HG02759 (cell line): Measurements from ENCODE around the gene GHRHR.

Experiments used
- ATAC-seq: cut with Tn5 transposase; IDR thresholded peaks from one replicate; pipeline ENCODE4 v1.9.1; 2021; ENCODE audit warnings: mild to moderate bottlenecking, moderate library complexity; ENCODE audit not compliant: unreplicated experiment

The GHRHR gene

DNA sequence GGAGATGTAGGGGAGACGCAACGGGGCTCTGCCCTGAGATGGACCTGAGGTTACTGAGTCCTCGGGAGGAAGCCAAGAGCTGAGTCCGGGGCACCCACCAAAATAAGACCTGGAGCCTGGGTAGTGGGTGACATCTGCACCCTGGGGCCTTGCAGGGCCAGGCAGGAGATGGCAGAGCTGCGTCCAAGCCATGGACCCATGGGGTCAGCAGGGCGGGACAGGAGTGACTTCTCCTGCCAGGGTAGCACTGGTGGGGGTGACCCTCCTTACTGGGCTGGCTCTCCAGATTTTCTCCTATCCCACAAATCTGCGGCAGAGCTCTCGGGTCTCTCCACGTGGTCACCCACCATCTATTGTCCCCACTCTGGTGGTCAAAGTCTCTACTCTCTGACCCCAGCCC is 2.1 kb downstream of the GHRHR start:
- ATAC-seq: no peak

GRCh38 chr7:30968294-30968693 is 4.5 kb downstream of the GHRHR start:
- peak; percentile 44 for ATAC-seq

DNA sequence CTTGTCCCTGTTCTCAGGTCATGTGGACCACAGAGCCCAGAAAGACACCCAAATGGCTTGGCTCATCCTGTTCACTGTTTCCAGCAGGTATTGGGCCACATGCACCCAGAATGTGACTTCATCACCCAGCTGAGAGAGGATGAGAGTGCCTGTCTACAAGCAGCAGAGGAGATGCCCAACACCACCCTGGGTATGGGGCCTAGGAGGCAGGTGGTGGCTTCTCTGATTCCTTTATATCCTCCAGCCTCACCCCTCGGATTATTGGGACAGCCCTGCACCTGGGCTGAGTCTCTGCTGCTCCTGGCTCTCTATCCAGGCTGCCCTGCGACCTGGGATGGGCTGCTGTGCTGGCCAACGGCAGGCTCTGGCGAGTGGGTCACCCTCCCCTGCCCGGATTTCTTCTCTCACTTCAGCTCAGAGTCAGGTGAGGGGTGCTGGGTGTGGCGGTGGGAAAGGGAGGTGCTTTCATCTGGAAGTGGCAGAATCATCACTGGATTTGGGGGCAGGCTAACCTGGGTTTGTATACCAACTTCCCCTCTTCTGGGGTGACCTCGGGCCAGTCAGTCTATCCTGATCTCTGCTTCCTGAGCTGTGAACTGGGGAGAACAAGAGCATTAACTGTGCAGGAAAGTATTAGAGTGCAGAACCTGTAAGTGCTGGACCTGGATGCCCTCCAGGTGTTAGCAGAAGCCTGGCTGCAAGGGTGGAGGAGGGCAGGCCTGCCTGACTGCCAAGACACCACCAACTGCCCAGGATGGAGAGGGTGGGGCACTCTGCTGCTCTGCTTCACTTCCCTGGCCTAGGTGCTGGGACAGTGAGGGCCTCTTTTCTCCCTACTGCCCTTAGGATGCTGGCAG is 5.2 kb downstream of the GHRHR start:
- ATAC-seq: peak; percentile 20

- ATAC-seq: no peak
Measured at GRCh38 chr7:30969604-30969970, 5.8 kb downstream of the GHRHR start.

GRCh38 chr7:30970074-30970473 is 6.3 kb downstream of the GHRHR start:
- ATAC-seq: no peak

DNA sequence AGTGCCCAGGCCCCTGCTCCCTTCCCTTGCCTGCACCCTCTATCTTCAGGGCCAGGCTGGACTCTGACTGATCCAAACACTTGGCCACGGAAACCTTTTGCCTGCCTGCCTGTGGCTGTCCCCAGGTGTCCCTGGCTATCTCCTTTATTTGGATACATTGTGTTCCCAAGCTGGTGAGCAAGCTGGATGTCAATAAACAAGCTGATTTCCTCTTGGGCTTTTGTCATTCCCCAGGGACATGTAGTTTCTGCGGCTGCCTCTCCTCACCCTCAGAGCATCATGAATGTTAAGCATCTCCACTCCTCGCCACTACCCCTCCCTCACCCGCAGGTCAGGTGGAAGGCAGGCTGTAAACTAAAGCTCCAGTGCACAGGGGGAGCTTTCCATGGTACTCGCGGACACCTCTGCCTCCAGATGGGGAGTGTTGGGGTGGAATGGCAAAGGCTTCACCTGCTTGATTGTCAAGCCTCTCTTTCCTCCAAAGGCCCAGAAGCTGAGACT is 6.9 kb downstream of the GHRHR start:
- no peak for ATAC-seq

GRCh38 chr7:30971440-30971839 is 7.7 kb downstream of the GHRHR start:
- no peak for ATAC-seq

DNA sequence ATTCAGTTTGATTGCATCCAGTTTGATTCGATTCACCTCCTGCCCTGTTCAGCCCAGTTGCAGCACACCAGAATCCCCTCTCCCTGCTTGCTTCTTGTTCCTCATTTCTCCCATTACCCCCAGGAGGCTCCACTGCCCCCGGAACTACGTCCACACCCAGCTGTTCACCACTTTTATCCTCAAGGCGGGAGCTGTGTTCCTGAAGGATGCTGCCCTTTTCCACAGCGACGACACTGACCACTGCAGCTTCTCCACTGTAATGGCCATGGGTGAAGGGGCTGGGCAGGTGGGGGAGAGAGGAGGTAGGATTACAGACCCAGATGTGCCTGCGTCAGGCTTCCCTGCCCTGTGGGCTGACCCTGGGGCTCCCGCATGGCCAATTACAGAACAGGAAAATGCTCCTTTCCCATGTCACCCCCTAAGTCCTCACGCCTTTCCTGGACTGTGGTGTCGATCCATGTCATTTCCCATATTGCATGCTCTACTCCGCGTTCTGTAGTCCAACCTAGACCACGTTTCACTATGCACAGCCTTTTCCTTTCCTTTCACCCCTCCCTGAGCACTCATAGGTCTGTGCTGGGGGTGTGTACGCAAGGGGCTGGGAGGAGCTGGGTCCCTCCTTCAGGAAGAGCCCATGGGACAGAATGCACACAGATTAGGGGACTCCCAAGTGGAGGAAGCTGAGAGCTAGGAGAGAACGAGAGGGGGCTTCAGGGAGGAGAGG is 8.2 kb downstream of the GHRHR start:
- ATAC-seq: no peak

GRCh38 chr7:30973292-30973691 is 9.5 kb downstream of the GHRHR start:
- ATAC-seq: no peak

GRCh38 chr7:30973791-30974604 is 10.2 kb downstream of the GHRHR start:
- no peak for ATAC-seq

GRCh38 chr7:30974605-30975255 is 11.0 kb downstream of the GHRHR start:
- peak; percentile 95 for ATAC-seq

DNA sequence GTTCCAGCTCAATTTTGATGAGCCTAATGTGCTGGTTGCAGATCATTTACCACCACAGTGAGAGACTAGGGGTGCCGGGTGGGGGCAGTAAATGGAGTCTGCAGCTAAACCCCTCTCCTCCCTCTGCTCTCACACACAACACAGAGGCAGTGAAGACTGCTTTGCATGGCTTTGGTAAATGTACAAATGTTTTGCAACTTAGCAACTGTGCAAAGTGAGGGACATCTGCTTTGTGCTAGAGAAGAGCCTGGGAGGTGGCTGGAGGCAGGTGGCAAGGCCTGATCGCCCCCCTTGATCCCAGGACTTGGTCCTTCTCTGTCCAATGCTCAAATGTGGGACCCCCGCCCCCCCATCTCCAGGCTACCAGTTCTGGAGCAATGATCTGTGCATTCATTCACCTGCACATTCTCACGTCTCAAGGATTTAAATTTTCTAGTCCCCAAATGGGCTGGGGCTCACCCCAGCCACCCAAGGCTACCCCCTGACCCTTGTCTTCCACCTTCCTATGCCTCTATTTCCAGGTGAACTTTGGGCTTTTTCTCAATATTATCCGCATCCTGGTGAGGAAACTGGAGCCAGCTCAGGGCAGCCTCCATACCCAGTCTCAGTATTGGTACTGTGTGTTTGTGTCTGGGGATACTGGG is 11.6 kb downstream of the GHRHR start:
- ATAC-seq: peak; percentile 1

- ATAC-seq: no peak
Measured at GRCh38 chr7:30976381-30976780, 12.6 kb downstream of the GHRHR start.

GRCh38 chr7:30977222-30977621 is 13.5 kb downstream of the GHRHR start:
- ATAC-seq: no peak

- no peak for ATAC-seq
Measured at GRCh38 chr7:30977896-30978564, 14.3 kb downstream of the GHRHR start.

- ATAC-seq: no peak
Measured at GRCh38 chr7:30979027-30979426, 15.3 kb downstream of the GHRHR start.

DNA sequence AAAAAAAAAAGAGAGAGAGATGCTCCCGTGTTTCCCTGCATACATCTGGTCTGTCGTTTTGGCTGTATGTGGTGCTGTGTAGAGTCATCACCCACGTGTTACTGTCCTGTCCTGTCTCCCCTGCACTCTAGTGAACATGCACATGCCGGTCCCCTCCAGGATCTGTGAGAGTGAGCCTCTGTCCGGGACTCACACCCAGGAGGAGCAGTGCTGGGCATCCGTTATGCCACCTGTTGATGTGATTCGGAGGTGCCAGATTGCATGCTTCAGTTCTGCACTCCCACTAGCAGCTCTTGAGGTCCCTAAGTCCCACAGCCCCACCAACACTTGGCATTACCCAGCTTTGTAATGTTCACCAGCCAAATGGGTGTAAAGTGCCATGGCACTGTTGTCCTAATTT is 16.4 kb downstream of the GHRHR start:
- no peak for ATAC-seq

- no peak for ATAC-seq
Measured at GRCh38 chr7:30980751-30981150, 17.0 kb downstream of the GHRHR start.

- ATAC-seq: peak; percentile 90
Measured at GRCh38 chr7:30983042-30983913, 19.5 kb downstream of the GHRHR start.
